ENCODE results near the gene DNAJC22. TPM values are rescaled to one million over a fixed set of nuclear protein-coding genes. Genes with fewer than 3 reads are reported as not detected.
"Not testable (repeated sequence)": the region's sequence is repeated elsewhere in the genome, so short reads cannot be mapped to it uniquely, and the experiment has no call there.

Gene DNAJC22
- total RNA-seq, 1 donor from 2014 or later = 0.99 TPM

GRCh38 chr12:49305762-49306510 lies 40.8 kb upstream of the DNAJC22 start:
- no peaks in the 10 kb centered on the region for H3K4me1 Mint-ChIP-seq (ENCODE audit: unreplicated experiment)
- no peak for TF ChIP-seq CTCF (IDR thresholded peaks at IDR 0.05)
- no peak for DNase-seq (ENCODE audit: extremely low spot score, unreplicated experiment)
- H3K36me3 Mint-ChIP-seq (ENCODE audit: unreplicated experiment) = no peaks in the 10 kb centered on the region
- H3K27me3 Mint-ChIP-seq (ENCODE audit: unreplicated experiment) = peaks cover 63% of the 10 kb centered on the region
- no peak overlapping the region for H3K4me3 Mint-ChIP-seq (ENCODE audit: unreplicated experiment)
- H3K9me3 Mint-ChIP-seq (ENCODE audit: unreplicated experiment) = no peaks in the 10 kb centered on the region
- no peak overlapping the region for H3K27ac Mint-ChIP-seq (ENCODE audit: unreplicated experiment)

- no peaks in the 10 kb centered on the region for H3K9me3 Mint-ChIP-seq (ENCODE audit: unreplicated experiment)
- no peak overlapping the region for H3K4me3 Mint-ChIP-seq (ENCODE audit: unreplicated experiment)
- no peaks in the 10 kb centered on the region for H3K36me3 Mint-ChIP-seq (ENCODE audit: unreplicated experiment)
- no peak overlapping the region for H3K27ac Mint-ChIP-seq (ENCODE audit: unreplicated experiment)
- no peaks in the 10 kb centered on the region for H3K4me1 Mint-ChIP-seq (ENCODE audit: unreplicated experiment)
- no peak for TF ChIP-seq CTCF (IDR thresholded peaks at IDR 0.05)
- H3K27me3 Mint-ChIP-seq (ENCODE audit: unreplicated experiment) = peaks cover 50% of the 10 kb centered on the region
- no peak for DNase-seq (ENCODE audit: extremely low spot score, unreplicated experiment)
Observed at GRCh38 chr12:49309386-49309785, 37.3 kb upstream of the DNAJC22 start.

DNA sequence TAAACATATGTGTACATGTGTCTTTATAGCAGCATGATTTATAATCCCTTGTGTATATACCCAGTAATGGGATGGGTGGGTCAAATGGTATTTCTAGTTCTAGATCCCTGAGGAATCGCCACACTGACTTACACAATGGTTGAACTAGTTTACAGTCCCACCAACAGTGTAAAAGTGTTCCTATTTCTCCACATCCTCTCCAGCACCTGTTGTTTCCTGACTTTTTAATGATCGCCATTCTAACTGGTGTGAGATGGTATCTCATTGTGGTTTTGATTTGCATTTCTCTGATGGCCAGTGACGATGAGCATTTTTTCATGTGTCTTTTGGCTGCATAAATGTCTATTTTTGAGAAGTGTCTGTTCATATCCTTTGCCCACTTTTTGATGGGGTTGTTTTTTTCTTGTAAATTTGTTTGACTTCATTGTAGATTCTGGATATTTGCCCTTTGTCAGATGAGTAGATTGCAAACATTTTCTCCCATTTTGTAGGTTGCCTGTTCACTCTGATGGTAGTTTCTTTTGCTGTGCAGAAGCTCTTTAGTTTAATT lies 36.2 kb upstream of the DNAJC22 start:
- peaks cover 45% of the 10 kb centered on the region for H3K27me3 Mint-ChIP-seq (ENCODE audit: unreplicated experiment)
- H3K9me3 Mint-ChIP-seq (ENCODE audit: unreplicated experiment); DNase-seq (ENCODE audit: extremely low spot score, unreplicated experiment); H3K27ac Mint-ChIP-seq (ENCODE audit: unreplicated experiment); H3K4me3 Mint-ChIP-seq (ENCODE audit: unreplicated experiment); H3K4me1 Mint-ChIP-seq (ENCODE audit: unreplicated experiment); H3K36me3 Mint-ChIP-seq (ENCODE audit: unreplicated experiment): not testable (repeated sequence)

GRCh38 chr12:49314811-49315210 lies 31.9 kb upstream of the DNAJC22 start:
- no peak overlapping the region for H3K27ac Mint-ChIP-seq (ENCODE audit: unreplicated experiment)
- H3K4me1 Mint-ChIP-seq (ENCODE audit: unreplicated experiment) = no peaks in the 10 kb centered on the region
- H3K4me3 Mint-ChIP-seq (ENCODE audit: unreplicated experiment) = no peak overlapping the region
- DNase-seq (ENCODE audit: extremely low spot score, unreplicated experiment) = no peak
- TF ChIP-seq CTCF (IDR thresholded peaks at IDR 0.05) = no peak
- no peaks in the 10 kb centered on the region for H3K36me3 Mint-ChIP-seq (ENCODE audit: unreplicated experiment)
- H3K27me3 Mint-ChIP-seq (ENCODE audit: unreplicated experiment) = peaks cover 11% of the 10 kb centered on the region
- no peaks in the 10 kb centered on the region for H3K9me3 Mint-ChIP-seq (ENCODE audit: unreplicated experiment)

GRCh38 chr12:49317118-49317517 lies 29.6 kb upstream of the DNAJC22 start:
- not testable (repeated sequence) for H3K27ac Mint-ChIP-seq (ENCODE audit: unreplicated experiment); H3K36me3 Mint-ChIP-seq (ENCODE audit: unreplicated experiment); H3K4me1 Mint-ChIP-seq (ENCODE audit: unreplicated experiment); H3K27me3 Mint-ChIP-seq (ENCODE audit: unreplicated experiment); H3K9me3 Mint-ChIP-seq (ENCODE audit: unreplicated experiment); DNase-seq (ENCODE audit: extremely low spot score, unreplicated experiment); H3K4me3 Mint-ChIP-seq (ENCODE audit: unreplicated experiment)

DNA sequence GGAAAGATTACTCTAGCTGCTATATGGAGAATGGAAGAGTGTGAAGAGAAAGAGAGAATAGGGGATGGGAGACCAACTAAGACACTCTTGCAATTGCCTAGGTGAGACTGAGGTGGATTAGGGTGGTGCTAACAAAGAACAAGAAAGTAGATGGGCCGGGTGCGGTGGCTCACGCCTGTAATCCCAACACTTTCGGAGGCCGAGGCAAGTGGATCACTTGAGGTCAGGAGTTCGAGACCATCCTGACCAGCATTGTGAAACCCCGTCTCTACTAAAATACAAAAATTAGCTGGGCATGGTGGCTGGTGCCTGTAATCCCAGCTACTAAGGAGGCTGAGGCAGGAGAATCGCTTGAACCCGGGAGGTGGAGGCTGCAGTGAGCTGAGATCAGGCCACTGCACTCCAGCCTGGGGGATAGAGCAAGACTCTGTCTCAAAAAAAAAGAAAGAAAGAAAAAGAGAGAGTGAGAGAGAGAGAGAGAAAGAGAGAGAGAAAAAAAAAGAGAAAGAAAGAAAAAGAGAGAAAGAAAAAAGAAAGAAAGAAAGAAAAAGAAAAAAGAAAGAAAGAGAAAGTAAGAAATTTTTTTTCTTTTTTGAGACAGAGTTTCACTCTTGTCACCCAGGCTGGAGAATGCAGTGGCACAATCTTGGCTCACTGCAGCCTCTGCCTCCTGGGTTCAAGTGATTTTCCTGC lies 26.1 kb upstream of the DNAJC22 start:
- H3K27me3 Mint-ChIP-seq (ENCODE audit: unreplicated experiment); DNase-seq (ENCODE audit: extremely low spot score, unreplicated experiment); H3K36me3 Mint-ChIP-seq (ENCODE audit: unreplicated experiment); H3K9me3 Mint-ChIP-seq (ENCODE audit: unreplicated experiment): not testable (repeated sequence)
- peaks cover 19% of the 10 kb centered on the region for H3K4me1 Mint-ChIP-seq (ENCODE audit: unreplicated experiment)
- H3K4me3 Mint-ChIP-seq (ENCODE audit: unreplicated experiment) = peak overlapping the region; percentile 48
- H3K27ac Mint-ChIP-seq (ENCODE audit: unreplicated experiment) = peak overlapping the region; percentile 38

All from osteocyte (in vitro differentiated cells).